OCI-LY1 (cell line): ENCODE results near the gene ZBP1.

Experiments used
- EZH2 ChIP-seq: fragments of 200-600 bp; sonication (generic), shearing (Covaris generic); IDR thresholded peaks from 2 replicates; pipeline ENCODE4 v1.8.0; 2017; ENCODE audit warnings: borderline replicate concordance, mixed run types, mild to moderate bottlenecking, antibody characterized with exemption, low read length, moderate library complexity, mixed read lengths
- TF ChIP-seq, protein P1 (sequence below): fragments of 200-600 bp; sonication (generic), shearing (Covaris generic); IDR thresholded peaks from 2 replicates; pipeline ENCODE4 v1.5.1; 2017; ENCODE audit warnings: mild to moderate bottlenecking, antibody characterized with exemption, low read length, moderate library complexity, mixed read lengths

GRCh38 chr20:57595041-57596030, 24.9 kb downstream of the ZBP1 start:
- TF ChIP-seq, protein P1, sequence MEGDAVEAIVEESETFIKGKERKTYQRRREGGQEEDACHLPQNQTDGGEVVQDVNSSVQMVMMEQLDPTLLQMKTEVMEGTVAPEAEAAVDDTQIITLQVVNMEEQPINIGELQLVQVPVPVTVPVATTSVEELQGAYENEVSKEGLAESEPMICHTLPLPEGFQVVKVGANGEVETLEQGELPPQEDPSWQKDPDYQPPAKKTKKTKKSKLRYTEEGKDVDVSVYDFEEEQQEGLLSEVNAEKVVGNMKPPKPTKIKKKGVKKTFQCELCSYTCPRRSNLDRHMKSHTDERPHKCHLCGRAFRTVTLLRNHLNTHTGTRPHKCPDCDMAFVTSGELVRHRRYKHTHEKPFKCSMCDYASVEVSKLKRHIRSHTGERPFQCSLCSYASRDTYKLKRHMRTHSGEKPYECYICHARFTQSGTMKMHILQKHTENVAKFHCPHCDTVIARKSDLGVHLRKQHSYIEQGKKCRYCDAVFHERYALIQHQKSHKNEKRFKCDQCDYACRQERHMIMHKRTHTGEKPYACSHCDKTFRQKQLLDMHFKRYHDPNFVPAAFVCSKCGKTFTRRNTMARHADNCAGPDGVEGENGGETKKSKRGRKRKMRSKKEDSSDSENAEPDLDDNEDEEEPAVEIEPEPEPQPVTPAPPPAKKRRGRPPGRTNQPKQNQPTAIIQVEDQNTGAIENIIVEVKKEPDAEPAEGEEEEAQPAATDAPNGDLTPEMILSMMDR, result no peak
- TF ChIP-seq EZH2, result no peak
